Liver (tissue), 9 donors: ENCODE results near the gene DEDD. TPM values are rescaled to one million over a fixed set of nuclear protein-coding genes. Genes with fewer than 3 reads are reported as not detected.

Source experiments
- DNase-seq: peaks from one replicate; pipeline ENCODE4 v3.0.0-alpha.2; 2017; ENCODE audit warnings: low spot score
- H3K27ac ChIP-seq, 2 donors: one replicate each; pipeline ENCODE4 v1.7.0; 2013; ENCODE audit warnings: inconsistent platforms in 2 of 2, low read length in 2 of 2, control low read depth in 1 of 2, low read depth in 1 of 2, mild to moderate bottlenecking in 1 of 2
- H3K27me3 ChIP-seq, 4 donors: one replicate each; pipeline versions ENCODE4 v1.6.1 to v1.7.0; 2013; ENCODE audit warnings: low read length in 3 of 4, inconsistent platforms in 1 of 4, mild to moderate bottlenecking in 1 of 4, moderate library complexity in 1 of 4; ENCODE audit not compliant: control insufficient read depth in 4 of 4, insufficient read depth in 4 of 4
- H3K36me3 ChIP-seq, 4 donors: one replicate each; pipeline versions ENCODE4 v1.6.1 to v1.7.0; 2013; ENCODE audit warnings: low read length in 3 of 4, mild to moderate bottlenecking in 3 of 4, low read depth in 1 of 4, moderate library complexity in 1 of 4; ENCODE audit not compliant: control insufficient read depth in 4 of 4, insufficient read depth in 3 of 4
- H3K4me1 ChIP-seq, 4 donors: one replicate each; pipeline versions ENCODE4 v1.6.1 to v1.7.0; 2013; ENCODE audit warnings: low read length in 3 of 4, mild to moderate bottlenecking in 3 of 4, moderate library complexity in 1 of 4; ENCODE audit not compliant: control insufficient read depth in 4 of 4, insufficient read depth in 4 of 4
- H3K4me3 ChIP-seq, 3 donors: one replicate each; pipeline versions ENCODE4 v1.6.1 to v1.7.0; 2013; ENCODE audit warnings: low read length in 3 of 3, control low read depth in 1 of 3, low read depth in 1 of 3, mild to moderate bottlenecking in 1 of 3
- H3K9ac ChIP-seq, 2 donors: one replicate each; pipeline ENCODE4 v1.7.0; 2013; ENCODE audit warnings: low read length in 2 of 2, mild to moderate bottlenecking in 2 of 2, moderate library complexity in 2 of 2, control low read depth in 1 of 2, low read depth in 1 of 2
- H3K9me3 ChIP-seq, 4 donors: one replicate each; pipeline versions ENCODE4 v1.6.1 to v1.7.0; 2013; ENCODE audit warnings: low read length in 3 of 4; ENCODE audit not compliant: control insufficient read depth in 4 of 4
- EGR1 ChIP-seq, 2 donors: IDR thresholded peaks; 2 replicates each; pipeline ENCODE4 v1.6.1; 2016 to 2018; ENCODE audit warnings: antibody characterized with exemption in 2 of 2, low read depth in 2 of 2
- FOXA1 ChIP-seq: IDR thresholded peaks from 2 replicates; pipeline ENCODE4 v1.6.1; 2016; ENCODE audit warnings: antibody characterized with exemption
- FOXA2 ChIP-seq: IDR thresholded peaks from 2 replicates; pipeline ENCODE4 v1.6.1; 2016; ENCODE audit warnings: antibody characterized with exemption
- GABPA ChIP-seq, 2 donors: IDR thresholded peaks in 1 of 2; conservative IDR thresholded peaks in 1 of 2; 2 replicates each; pipeline ENCODE4 v1.6.1; 2016; ENCODE audit warnings: antibody characterized with exemption in 2 of 2, mild to moderate bottlenecking in 1 of 2, moderate library complexity in 1 of 2
- HNF4A ChIP-seq, 2 donors: conservative IDR thresholded peaks; 2 replicates each; pipeline ENCODE4 v1.6.1; 2016; ENCODE audit warnings: antibody characterized with exemption in 2 of 2, mild to moderate bottlenecking in 2 of 2
- HNF4G ChIP-seq: IDR thresholded peaks from 2 replicates; pipeline ENCODE4 v1.6.1; 2016; ENCODE audit warnings: antibody characterized with exemption
- JUND ChIP-seq, 2 donors: IDR thresholded peaks; 2 replicates each; pipeline ENCODE4 v1.6.1; 2016; ENCODE audit warnings: antibody characterized with exemption in 2 of 2
- NR2F2 ChIP-seq: IDR thresholded peaks from 2 replicates; pipeline ENCODE4 v1.6.1; 2016; ENCODE audit warnings: antibody characterized with exemption
- RAD21 ChIP-seq, 2 donors: IDR thresholded peaks; 2 replicates each; pipeline ENCODE4 v1.6.1; 2016; ENCODE audit warnings: antibody characterized with exemption in 2 of 2, mild to moderate bottlenecking in 2 of 2
- RXRA ChIP-seq, 2 donors: IDR thresholded peaks; 2 replicates each; pipeline ENCODE4 v1.6.1; 2017 to 2018; ENCODE audit warnings: antibody characterized with exemption in 2 of 2, mild to moderate bottlenecking in 1 of 2
- SP1 ChIP-seq: IDR thresholded peaks from 2 replicates; pipeline ENCODE4 v1.6.1; 2018; ENCODE audit warnings: antibody characterized with exemption, mild to moderate bottlenecking
- TAF1 ChIP-seq: conservative IDR thresholded peaks from 2 replicates; pipeline ENCODE4 v1.6.1; 2016; ENCODE audit warnings: antibody characterized with exemption, mild to moderate bottlenecking
- YY1 ChIP-seq: IDR thresholded peaks from 2 replicates; pipeline ENCODE4 v1.6.1; 2016; ENCODE audit warnings: antibody characterized with exemption, mild to moderate bottlenecking
- WGBS: extraction: QIAGEN DNeasy Blood & Tissue Kit; methylation state at CpG from one replicate; pipeline ENCODE4 v1.1.7; 2013; 5-methylcytosine and 5-hydroxymethylcytosine counted together
- polyA plus RNA-seq, 2 donors: library from polyadenylated mRNA; stranded (reverse) in 1 of 2; unstranded in 1 of 2; fragments of 200-250 nt in 1 of 2; fragments of >200 nt in 1 of 2; fragmentation: Nextera tagmentation in 1 of 2; extraction: Ambion mirVana in 1 of 2; gene quantifications; one replicate each; pipeline versions ENCODE4 v1.2.1 to v1.2.3, GENCODE V29; 2013 to 2015
- total RNA-seq, 2 donors: library from RNA; depleted of rRNA; stranded (reverse); fragments of >200 nt; gene quantifications; one replicate each; pipeline ENCODE4 v1.2.3, GENCODE V29; 2014
- TF ChIP-seq, protein P1 (sequence below): IDR thresholded peaks from 2 replicates; pipeline ENCODE4 v1.6.1; 2016; ENCODE audit warnings: antibody characterized with exemption
- TF ChIP-seq, protein P2 (sequence below): IDR thresholded peaks from 2 replicates; pipeline ENCODE4 v1.6.1; 2016; ENCODE audit warnings: antibody characterized with exemption, mild to moderate bottlenecking
- TF ChIP-seq, protein P3 (sequence below): fragments of 150-350 bp; IDR thresholded peaks from 2 replicates; pipeline ENCODE4 v1.5.1; 2017; ENCODE audit warnings: improper control_type of control experiment, low read depth, low read length; ENCODE audit not compliant: missing input control
- TF ChIP-seq, protein P4 (sequence below): IDR thresholded peaks from 2 replicates; pipeline ENCODE4 v1.6.1; 2016; ENCODE audit warnings: antibody characterized with exemption
- TF ChIP-seq, protein P5 (sequence below): IDR thresholded peaks from 2 replicates; pipeline ENCODE4 v1.6.1; 2016; ENCODE audit warnings: antibody characterized with exemption
- donor health status: healthy.
- donor health status: healthy.
- donor health status: healthy.
- donor health status: healthy.
- donor health status: healthy.

The DEDD gene
- total and polyA plus RNA-seq, 4 donors, result 13.8 to 17.7 (median 16.0) TPM

DNA sequence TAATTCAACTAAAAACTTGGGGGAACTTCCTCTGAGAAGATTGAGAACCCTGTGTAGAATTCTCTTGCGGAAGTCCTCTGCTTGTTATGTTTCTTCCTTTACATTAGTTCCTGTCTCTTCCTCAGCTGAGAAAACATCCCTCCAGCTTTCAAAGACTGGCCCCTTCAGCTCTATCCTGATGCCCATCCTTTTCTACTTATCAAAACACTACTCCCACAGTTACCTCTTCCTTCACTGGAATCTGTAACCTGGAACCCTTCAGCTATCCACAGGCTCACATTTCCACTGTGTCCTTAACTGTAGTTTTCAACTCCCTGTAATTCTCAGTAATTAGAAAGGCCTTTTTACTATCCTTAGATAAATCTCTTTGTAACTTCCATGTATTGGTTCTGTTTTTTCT, 6.0 kb upstream of the DEDD start:
- H3K9me3 ChIP-seq, result no peaks in the 10 kb centered on the region
- H3K4me1 ChIP-seq, result peaks cover 0 to 9% (median 3%) of the 10 kb centered on the region in 4 donors
- H3K27ac ChIP-seq, result no peak overlapping the region
- H3K27me3 ChIP-seq, result no peaks in the 10 kb centered on the region
- no peaks in the 10 kb centered on the region for H3K36me3 ChIP-seq
- no peak overlapping the region for H3K9ac ChIP-seq
- 84% methylated on average over 1 of the region's 1 CpG for WGBS
- DNase-seq, result no peak
- no peak for TF ChIP-seq NR2F2
- TF ChIP-seq, protein P1, sequence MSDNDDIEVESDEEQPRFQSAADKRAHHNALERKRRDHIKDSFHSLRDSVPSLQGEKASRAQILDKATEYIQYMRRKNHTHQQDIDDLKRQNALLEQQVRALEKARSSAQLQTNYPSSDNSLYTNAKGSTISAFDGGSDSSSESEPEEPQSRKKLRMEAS, result no peak
- TF ChIP-seq SP1, result no peak
- no peak for TF ChIP-seq GABPA (IDR thresholded peaks at IDR 0.05 in 1 of 2, conservative IDR thresholded peaks at IDR 0.05 in 1 of 2)
- TF ChIP-seq YY1, result no peak
- TF ChIP-seq RAD21 (IDR thresholded peaks at IDR 0.05), result no peak
- TF ChIP-seq HNF4A (conservative IDR thresholded peaks at IDR 0.05), result no peak
- TF ChIP-seq, protein P2, sequence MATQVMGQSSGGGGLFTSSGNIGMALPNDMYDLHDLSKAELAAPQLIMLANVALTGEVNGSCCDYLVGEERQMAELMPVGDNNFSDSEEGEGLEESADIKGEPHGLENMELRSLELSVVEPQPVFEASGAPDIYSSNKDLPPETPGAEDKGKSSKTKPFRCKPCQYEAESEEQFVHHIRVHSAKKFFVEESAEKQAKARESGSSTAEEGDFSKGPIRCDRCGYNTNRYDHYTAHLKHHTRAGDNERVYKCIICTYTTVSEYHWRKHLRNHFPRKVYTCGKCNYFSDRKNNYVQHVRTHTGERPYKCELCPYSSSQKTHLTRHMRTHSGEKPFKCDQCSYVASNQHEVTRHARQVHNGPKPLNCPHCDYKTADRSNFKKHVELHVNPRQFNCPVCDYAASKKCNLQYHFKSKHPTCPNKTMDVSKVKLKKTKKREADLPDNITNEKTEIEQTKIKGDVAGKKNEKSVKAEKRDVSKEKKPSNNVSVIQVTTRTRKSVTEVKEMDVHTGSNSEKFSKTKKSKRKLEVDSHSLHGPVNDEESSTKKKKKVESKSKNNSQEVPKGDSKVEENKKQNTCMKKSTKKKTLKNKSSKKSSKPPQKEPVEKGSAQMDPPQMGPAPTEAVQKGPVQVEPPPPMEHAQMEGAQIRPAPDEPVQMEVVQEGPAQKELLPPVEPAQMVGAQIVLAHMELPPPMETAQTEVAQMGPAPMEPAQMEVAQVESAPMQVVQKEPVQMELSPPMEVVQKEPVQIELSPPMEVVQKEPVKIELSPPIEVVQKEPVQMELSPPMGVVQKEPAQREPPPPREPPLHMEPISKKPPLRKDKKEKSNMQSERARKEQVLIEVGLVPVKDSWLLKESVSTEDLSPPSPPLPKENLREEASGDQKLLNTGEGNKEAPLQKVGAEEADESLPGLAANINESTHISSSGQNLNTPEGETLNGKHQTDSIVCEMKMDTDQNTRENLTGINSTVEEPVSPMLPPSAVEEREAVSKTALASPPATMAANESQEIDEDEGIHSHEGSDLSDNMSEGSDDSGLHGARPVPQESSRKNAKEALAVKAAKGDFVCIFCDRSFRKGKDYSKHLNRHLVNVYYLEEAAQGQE, result no peak
- TF ChIP-seq, protein P3, sequence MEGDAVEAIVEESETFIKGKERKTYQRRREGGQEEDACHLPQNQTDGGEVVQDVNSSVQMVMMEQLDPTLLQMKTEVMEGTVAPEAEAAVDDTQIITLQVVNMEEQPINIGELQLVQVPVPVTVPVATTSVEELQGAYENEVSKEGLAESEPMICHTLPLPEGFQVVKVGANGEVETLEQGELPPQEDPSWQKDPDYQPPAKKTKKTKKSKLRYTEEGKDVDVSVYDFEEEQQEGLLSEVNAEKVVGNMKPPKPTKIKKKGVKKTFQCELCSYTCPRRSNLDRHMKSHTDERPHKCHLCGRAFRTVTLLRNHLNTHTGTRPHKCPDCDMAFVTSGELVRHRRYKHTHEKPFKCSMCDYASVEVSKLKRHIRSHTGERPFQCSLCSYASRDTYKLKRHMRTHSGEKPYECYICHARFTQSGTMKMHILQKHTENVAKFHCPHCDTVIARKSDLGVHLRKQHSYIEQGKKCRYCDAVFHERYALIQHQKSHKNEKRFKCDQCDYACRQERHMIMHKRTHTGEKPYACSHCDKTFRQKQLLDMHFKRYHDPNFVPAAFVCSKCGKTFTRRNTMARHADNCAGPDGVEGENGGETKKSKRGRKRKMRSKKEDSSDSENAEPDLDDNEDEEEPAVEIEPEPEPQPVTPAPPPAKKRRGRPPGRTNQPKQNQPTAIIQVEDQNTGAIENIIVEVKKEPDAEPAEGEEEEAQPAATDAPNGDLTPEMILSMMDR, result no peak
- TF ChIP-seq, protein P4, sequence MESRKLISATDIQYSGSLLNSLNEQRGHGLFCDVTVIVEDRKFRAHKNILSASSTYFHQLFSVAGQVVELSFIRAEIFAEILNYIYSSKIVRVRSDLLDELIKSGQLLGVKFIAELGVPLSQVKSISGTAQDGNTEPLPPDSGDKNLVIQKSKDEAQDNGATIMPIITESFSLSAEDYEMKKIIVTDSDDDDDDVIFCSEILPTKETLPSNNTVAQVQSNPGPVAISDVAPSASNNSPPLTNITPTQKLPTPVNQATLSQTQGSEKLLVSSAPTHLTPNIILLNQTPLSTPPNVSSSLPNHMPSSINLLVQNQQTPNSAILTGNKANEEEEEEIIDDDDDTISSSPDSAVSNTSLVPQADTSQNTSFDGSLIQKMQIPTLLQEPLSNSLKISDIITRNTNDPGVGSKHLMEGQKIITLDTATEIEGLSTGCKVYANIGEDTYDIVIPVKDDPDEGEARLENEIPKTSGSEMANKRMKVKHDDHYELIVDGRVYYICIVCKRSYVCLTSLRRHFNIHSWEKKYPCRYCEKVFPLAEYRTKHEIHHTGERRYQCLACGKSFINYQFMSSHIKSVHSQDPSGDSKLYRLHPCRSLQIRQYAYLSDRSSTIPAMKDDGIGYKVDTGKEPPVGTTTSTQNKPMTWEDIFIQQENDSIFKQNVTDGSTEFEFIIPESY, result no peak
- TF ChIP-seq TAF1, result no peak
- no peak for TF ChIP-seq FOXA1
- TF ChIP-seq, protein P5, sequence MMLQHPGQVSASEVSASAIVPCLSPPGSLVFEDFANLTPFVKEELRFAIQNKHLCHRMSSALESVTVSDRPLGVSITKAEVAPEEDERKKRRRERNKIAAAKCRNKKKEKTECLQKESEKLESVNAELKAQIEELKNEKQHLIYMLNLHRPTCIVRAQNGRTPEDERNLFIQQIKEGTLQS, result no peak
- TF ChIP-seq JUND (IDR thresholded peaks at IDR 0.05), result no peak
- TF ChIP-seq FOXA2, result no peak
- TF ChIP-seq RXRA (IDR thresholded peaks at IDR 0.05), result no peak
- no peak for TF ChIP-seq EGR1 (IDR thresholded peaks at IDR 0.05; ENCODE audit: low read depth in 2 of 2)
- no peak for TF ChIP-seq HNF4G
- no peak overlapping the region for H3K4me3 ChIP-seq
